K562 (cell line): ENCODE measurements around the gene PSMA5. TPM values are rescaled to one million over a fixed set of nuclear protein-coding genes. Genes with fewer than 3 reads are reported as not detected.

Experiments
- BDP1 ChIP-seq: IDR thresholded peaks from 3 replicates; pipeline ENCODE4 v1.6.1; 2011; ENCODE audit not compliant: insufficient read length, insufficient read depth
- CHD2 ChIP-seq: IDR thresholded peaks from 2 replicates; pipeline ENCODE4 v1.6.1; 2011; ENCODE audit warnings: low read depth, low read length
- CREBBP ChIP-seq: IDR thresholded peaks from one replicate; pipeline ENCODE4 v1.6.1; 2012; ENCODE audit warnings: low read depth, mild to moderate bottlenecking, control low read depth, inconsistent platforms, low read length
- E2F4 ChIP-seq: sonication (generic); formaldehyde crosslinking; IDR thresholded peaks from 2 replicates; pipeline ENCODE4 v1.8.0; 2022; ENCODE audit warnings: mild to moderate bottlenecking, low read depth, missing genetic modification reagents
- ETV1 ChIP-seq: fragments of 450-650 bp; conservative IDR thresholded peaks from 2 replicates; pipeline ENCODE4 v1.6.1; 2016; ENCODE audit warnings: missing genetic modification characterization, control low read depth, low read depth, missing compliant biosample characterization
- ETV5 ChIP-seq: sonication (generic); formaldehyde crosslinking; IDR thresholded peaks from 2 replicates; pipeline ENCODE4 v1.4.0; 2020; ENCODE audit warnings: low read depth, mild to moderate bottlenecking, missing genetic modification reagents
- EZH2 ChIP-seq: IDR thresholded peaks from 2 replicates; pipeline ENCODE4 v1.6.1; 2012; ENCODE audit warnings: low read depth, mild to moderate bottlenecking, inconsistent platforms, low read length, borderline replicate concordance
- FOXP4 ChIP-seq: sonication (generic); formaldehyde crosslinking; IDR thresholded peaks from 2 replicates; pipeline ENCODE4 v1.8.0; 2022; ENCODE audit warnings: mild to moderate bottlenecking, missing genetic modification reagents, borderline replicate concordance
- HDAC3 ChIP-seq: fragments of 450-650 bp; IDR thresholded peaks from 2 replicates; pipeline ENCODE4 v1.6.1; 2018; ENCODE audit warnings: borderline replicate concordance, mild to moderate bottlenecking, moderate library complexity; ENCODE audit not compliant: partially characterized antibody
- ILF3 ChIP-seq: fragments of 450-650 bp; IDR thresholded peaks from 2 replicates; pipeline ENCODE4 v1.6.1; 2018; ENCODE audit warnings: antibody characterized with exemption, mild to moderate bottlenecking, moderate library complexity, borderline replicate concordance
- IRF2 ChIP-seq: sonication (generic); formaldehyde crosslinking; IDR thresholded peaks from 2 replicates; pipeline ENCODE4 v1.8.1; 2022; ENCODE audit warnings: mild to moderate bottlenecking, missing genetic modification reagents
- MEF2D ChIP-seq: conservative IDR thresholded peaks from 2 replicates; pipeline ENCODE4 v1.6.1; 2016; ENCODE audit warnings: low read depth, missing genetic modification characterization, missing compliant biosample characterization
- MYBL2 ChIP-seq, 2 experiments: fragments of 450-650 bp in 1 of 2; sonication (generic) in 1 of 2; formaldehyde crosslinking in 1 of 2; IDR thresholded peaks; 2 replicates each; pipeline versions ENCODE4 v1.6.1 to v1.8.1; 2017 to 2022; ENCODE audit warnings: borderline replicate concordance in 1 of 2, inconsistent platforms in 1 of 2, low read depth in 1 of 2, mild to moderate bottlenecking in 1 of 2, missing genetic modification reagents in 1 of 2, moderate library complexity in 1 of 2
- NBN ChIP-seq: fragments of 450-650 bp; IDR thresholded peaks from 2 replicates; pipeline ENCODE4 v1.6.1; 2016; ENCODE audit warnings: low read depth, mild to moderate bottlenecking
- POU5F1 ChIP-seq: fragments of 150-350 bp; IDR thresholded peaks from 2 replicates; pipeline ENCODE4 v1.6.1; 2014; ENCODE audit warnings: borderline replicate concordance, low read length, low read depth, mild to moderate bottlenecking; ENCODE audit not compliant: partially characterized antibody
- PTTG1 ChIP-seq: fragments of 450-650 bp; IDR thresholded peaks from 2 replicates; pipeline ENCODE4 v1.6.1; 2016; ENCODE audit warnings: low read depth, mild to moderate bottlenecking, missing genetic modification characterization, missing compliant biosample characterization
- RBM39 ChIP-seq: fragments of 200-400 bp; formaldehyde crosslinking; optimal IDR thresholded peaks from 2 replicates; pipeline ENCODE3; 2018; ENCODE audit warnings: low read depth, low read length
- SMARCC2 ChIP-seq: fragments of 450-650 bp; IDR thresholded peaks from 2 replicates; pipeline ENCODE4 v1.6.1; 2017; ENCODE audit warnings: antibody characterized with exemption, moderate library complexity, mild to moderate bottlenecking, low read depth
- SREBF1 ChIP-seq: fragments of 150-350 bp; IDR thresholded peaks from 2 replicates; pipeline ENCODE4 v1.6.1; 2014; ENCODE audit warnings: antibody characterized with exemption, low read depth, low read length, borderline replicate concordance
- TEAD2 ChIP-seq: fragments of 450-650 bp; IDR thresholded peaks from 2 replicates; pipeline ENCODE4 v1.6.1; 2016; ENCODE audit warnings: missing genetic modification characterization, control low read depth, missing compliant biosample characterization
- TSC22D4 ChIP-seq: fragments of 450-650 bp; IDR thresholded peaks from 2 replicates; pipeline ENCODE4 v1.6.1; 2016; ENCODE audit warnings: missing genetic modification characterization, missing biosample characterization, control low read depth
- ZNF395 ChIP-seq: fragments of 200-800 bp; sonication (Bioruptor generic); IDR thresholded peaks from 2 replicates; pipeline ENCODE4 v1.6.1; 2017; ENCODE audit warnings: missing genetic modification characterization, missing compliant biosample characterization
- ZNF586 ChIP-seq: fragments of 450-650 bp; formaldehyde crosslinking; conservative IDR thresholded peaks from 2 replicates; pipeline ENCODE4 v1.4.0; 2020; ENCODE audit warnings: mild to moderate bottlenecking, moderate library complexity
- ZNF699 ChIP-seq: fragments of 250-450 bp; sonication (Bioruptor Pico); IDR thresholded peaks from 2 replicates; pipeline ENCODE4 v1.8.0; 2021; ENCODE audit warnings: mild to moderate bottlenecking, moderate library complexity; ENCODE audit not compliant: insufficient replicate concordance
- polyA plus RNA-seq, 8 experiments: library from polyadenylated mRNA; depleted of rRNA in 4 of 8; stranded (reverse) in 5 of 8; unstranded in 3 of 8; fragments of >200 nt; fragmentation: Nextera tagmentation in 2 of 8; fragmentation: Illumina TruSeq in 1 of 8; extraction: Ambion mirVana in 2 of 8; extraction: Trizol in 1 of 8; gene quantifications; 2 replicates each; pipeline versions ENCODE4 v1.2.1 to v1.2.3, GENCODE V29; 2011 to 2014; ENCODE audit warnings: inconsistent platforms in 1 of 8, missing spikeins in 1 of 8
- total RNA-seq, 7 experiments: library from RNA; depleted of rRNA in 6 of 7; stranded (reverse); fragments of >200 nt in 6 of 7; fragmentation: Illumina TruSeq in 2 of 7; extraction: Trizol in 2 of 7; gene quantifications; 2 replicates each; pipeline versions ENCODE4 v1.2.1 to v1.2.3, GENCODE V29; 2011 to 2021; ENCODE audit warnings: low replicate concordance in 1 of 7

Gene PSMA5
- total and polyA plus RNA-seq, 9 of the 15 experiments (the other 6 are each of a cell fraction or from before 2014, with no cell fraction given) = 82.6 to 542 (median 287) TPM

GRCh38 chr1:109392788-109393616 lies 33.2 kb downstream of the PSMA5 start (continued):
- no peak for TF ChIP-seq IRF2 (CRISPR knock-in tag)
- no peak for TF ChIP-seq E2F4 (CRISPR knock-in tag)
- TF ChIP-seq ETV1 (tag) = peak; percentile 73
- TF ChIP-seq CHD2 = no peak
- no peak for TF ChIP-seq EZH2
- no peak for TF ChIP-seq POU5F1
- TF ChIP-seq TSC22D4 (tag) = no peak
- TF ChIP-seq CREBBP = no peak
- TF ChIP-seq BDP1 = no peak
- TF ChIP-seq MYBL2 (IDR thresholded peaks at IDR 0.05; ENCODE audit: low read depth) = no peak
- no peak for TF ChIP-seq MYBL2 (CRISPR knock-in tag; IDR thresholded peaks at IDR 0.05; ENCODE audit: borderline replicate concordance)
- TF ChIP-seq SMARCC2 = no peak
- peak; percentile 15 for TF ChIP-seq HDAC3
- no peak for TF ChIP-seq ZNF586
- TF ChIP-seq ZNF699 (CRISPR knock-in tag) = no peak
- TF ChIP-seq TEAD2 (tag) = no peak
- TF ChIP-seq ILF3 = no peak
- peak; percentile 88 for TF ChIP-seq ETV5 (CRISPR knock-in tag)
- TF ChIP-seq RBM39 = no peak
- peak; percentile 79; the same call in 1 of the 2 replicates for TF ChIP-seq NBN
- no peak for TF ChIP-seq MEF2D (tag)
- 0 out of 2 replicates have a peak, but pooled peaks have one; percentile 46 for TF ChIP-seq ZNF395
- TF ChIP-seq SREBF1 = no peak
- no peak for TF ChIP-seq PTTG1 (tag)
- no peak for TF ChIP-seq FOXP4 (CRISPR knock-in tag)
